HepG2 (cell line): ENCODE measurements around the gene IFRD1. TPM values are rescaled to one million over a fixed set of nuclear protein-coding genes. Genes with fewer than 3 reads are reported as not detected.

Source experiments
- ATAC-seq: fragments of 200-7000 bp; cut with Tn5 transposase; 3 replicates; pipeline ENCODE4 v1.9.1; 2020; ENCODE audit warnings: mild to moderate bottlenecking, moderate library complexity
- BruUV-seq: library from RNA; stranded (reverse); fragments of 400-500 nt; replicated peaks from 2 replicates; lab custom pipeline; 2021; lab: Mats Ljungman, UMichigan
- CTCF ChIA-PET: fragments of 300-600 bp; formaldehyde crosslinking; extraction: SDS; loops from one replicate; lab custom pipeline; 2021; ENCODE audit warnings: low total read pairs, inconsistent platforms, low intra/inter-chr PET ratio; lab: Yijun Ruan, JAX
- POLR2A ChIA-PET: fragments of 350-600 bp; sonication (Branson Sonifier 250); formaldehyde crosslinking; loops from one replicate; lab custom pipeline; 2020; ENCODE audit warnings: antibody characterized with exemption, inconsistent platforms; lab: Yijun Ruan, JAX
- DNase-seq: peaks from one replicate; pipeline ENCODE4 v3.0.0-alpha.2; 2015; ENCODE audit warnings: low spot score
- FAIRE-seq: peaks from 3 replicates; lab custom pipeline; 2011; peaks lifted over from hg19 to GRCh38; lab: Jason Lieb, UNC
- H2AFZ ChIP-seq: one replicate; pipeline ENCODE4 v1.6.1; 2011; ENCODE audit warnings: low read length, inconsistent platforms
- H3K27ac ChIP-seq: fragments of 300-600 bp; 3 replicates; pipeline ENCODE4 v1.8.0; 2011; ENCODE audit warnings: mixed run types, mild to moderate bottlenecking, mixed read lengths, low read length, inconsistent platforms; ENCODE audit not compliant: insufficient read depth; ENCODE audit errors: extremely low read length
- H3K27me3 ChIP-seq, 2 experiments: fragments of 200-600 bp in 1 of 2; 2 replicates in 1 of 2; 3 replicates in 1 of 2; pipeline versions ENCODE4 v1.6.0 to v1.8.0; 2011; ENCODE audit warnings: low read length in 2 of 2, mild to moderate bottlenecking in 2 of 2, moderate library complexity in 2 of 2, inconsistent platforms in 1 of 2; ENCODE audit not compliant: insufficient read depth in 2 of 2, control insufficient read depth in 1 of 2
- H3K36me3 ChIP-seq, 2 experiments: fragments of 200-600 bp in 1 of 2; replicated peaks in 1 of 2; 2 replicates in 1 of 2; 3 replicates in 1 of 2; pipeline versions ENCODE4 v1.5.1 to v1.8.0; 2011; ENCODE audit warnings: low read length in 2 of 2, inconsistent platforms in 1 of 2; ENCODE audit not compliant: insufficient read depth in 2 of 2, control insufficient read depth in 1 of 2
- H3K4me1 ChIP-seq: 2 replicates; pipeline ENCODE4 v1.5.1; 2012; ENCODE audit warnings: low read length, inconsistent platforms; ENCODE audit not compliant: insufficient read depth
- H3K4me2 ChIP-seq: 2 replicates; pipeline ENCODE4 v1.6.0; 2011; ENCODE audit warnings: low read depth, low read length, inconsistent platforms
- H3K4me3 ChIP-seq, 3 experiments: fragments of 200-600 bp in 1 of 3; sonication (generic), shearing (Covaris generic) in 1 of 3; replicated peaks in 1 of 3; 2 replicates each; pipeline ENCODE4 v1.5.1; 2011 to 2016; ENCODE audit warnings: low read length in 3 of 3, inconsistent platforms in 2 of 3, low read depth in 2 of 3, mild to moderate bottlenecking in 2 of 3, control low read depth in 1 of 3, mixed read lengths in 1 of 3; ENCODE audit not compliant: insufficient read depth in 1 of 3
- H3K79me2 ChIP-seq: one replicate; pipeline ENCODE4 v1.6.1; 2011; ENCODE audit warnings: low read length, inconsistent platforms; ENCODE audit not compliant: insufficient read depth
- H3K9ac ChIP-seq: 2 replicates; pipeline ENCODE4 v1.6.0; 2011; ENCODE audit warnings: mild to moderate bottlenecking, low read depth, low read length, inconsistent platforms; ENCODE audit not compliant: insufficient read depth
- H3K9me3 ChIP-seq: 2 replicates; pipeline ENCODE4 v1.5.1; 2012; ENCODE audit warnings: mild to moderate bottlenecking, low read length
- H4K20me1 ChIP-seq: 2 replicates; pipeline ENCODE4 v1.6.0; 2011; ENCODE audit warnings: inconsistent platforms, mild to moderate bottlenecking, low read length, moderate library complexity; ENCODE audit not compliant: insufficient read depth
- ATAD3A ChIP-seq: sonication (generic); formaldehyde crosslinking; IDR thresholded peaks from 2 replicates; pipeline ENCODE4 v1.4.0; 2020; ENCODE audit warnings: missing genetic modification reagents
- ATF4 ChIP-seq, 2 experiments: fragments of 450-650 bp in 1 of 2; sonication (generic) in 1 of 2; formaldehyde crosslinking; IDR thresholded peaks; 2 replicates each; pipeline versions ENCODE4 v1.5.0 to v1.8.0; 2020 to 2022; ENCODE audit warnings: mild to moderate bottlenecking in 1 of 2, missing genetic modification reagents in 1 of 2
- DZIP1 ChIP-seq: sonication (generic); formaldehyde crosslinking; IDR thresholded peaks from 2 replicates; pipeline ENCODE4 v1.5.0; 2020; ENCODE audit warnings: mild to moderate bottlenecking, missing genetic modification reagents
- E2F2 ChIP-seq: sonication (generic); formaldehyde crosslinking; IDR thresholded peaks from 2 replicates; pipeline ENCODE4 v1.4.0; 2020; ENCODE audit warnings: missing genetic modification reagents, borderline replicate concordance
- FOXK1 ChIP-seq: sonication (generic); formaldehyde crosslinking; IDR thresholded peaks from 2 replicates; pipeline ENCODE4 v1.4.0; 2020; ENCODE audit warnings: low read depth, missing genetic modification reagents, borderline replicate concordance
- HDAC6 ChIP-seq: fragments of 200-600 bp; sonication (generic); IDR thresholded peaks from 2 replicates; pipeline ENCODE4 v1.7.0; 2017; ENCODE audit warnings: mild to moderate bottlenecking, antibody characterized with exemption, low read length, low read depth
- KDM2A ChIP-seq: sonication (generic); formaldehyde crosslinking; IDR thresholded peaks from 2 replicates; pipeline ENCODE4 v1.4.0; 2020; ENCODE audit warnings: low read depth, missing genetic modification reagents, borderline replicate concordance
- NKX3-1 ChIP-seq: sonication (generic); formaldehyde crosslinking; IDR thresholded peaks from 2 replicates; pipeline ENCODE4 v1.5.0; 2020; ENCODE audit warnings: missing genetic modification reagents
- NR2C2 ChIP-seq: sonication (generic); formaldehyde crosslinking; IDR thresholded peaks from 2 replicates; pipeline ENCODE4 v1.4.0; 2020; ENCODE audit warnings: missing genetic modification reagents, mild to moderate bottlenecking, moderate library complexity, borderline replicate concordance
- ZNF20 ChIP-seq: sonication (generic); formaldehyde crosslinking; IDR thresholded peaks from 2 replicates; pipeline ENCODE4 v1.4.0; 2020; ENCODE audit warnings: mild to moderate bottlenecking, moderate library complexity, missing genetic modification reagents
- ZNF354B ChIP-seq: sonication (generic); formaldehyde crosslinking; IDR thresholded peaks from 2 replicates; pipeline ENCODE4 v1.8.0; 2022; ENCODE audit warnings: mild to moderate bottlenecking, missing genetic modification reagents
- ZNF414 ChIP-seq: sonication (generic); formaldehyde crosslinking; IDR thresholded peaks from 2 replicates; pipeline ENCODE4 v1.5.0; 2020; ENCODE audit warnings: missing genetic modification reagents
- ZNF550 ChIP-seq: sonication (generic); formaldehyde crosslinking; IDR thresholded peaks from 2 replicates; pipeline ENCODE4 v1.4.0; 2020; ENCODE audit warnings: mild to moderate bottlenecking, missing genetic modification reagents, borderline replicate concordance
- ZNF570 ChIP-seq: sonication (generic); formaldehyde crosslinking; IDR thresholded peaks from 2 replicates; pipeline ENCODE4 v1.4.0; 2020; ENCODE audit warnings: mild to moderate bottlenecking, missing genetic modification reagents, borderline replicate concordance
- ZNF766 ChIP-seq: sonication (generic); formaldehyde crosslinking; IDR thresholded peaks from 2 replicates; pipeline ENCODE4 v1.5.0; 2020; ENCODE audit warnings: missing genetic modification reagents, borderline replicate concordance
- ZNF768 ChIP-seq: sonication (generic); formaldehyde crosslinking; IDR thresholded peaks from 2 replicates; pipeline ENCODE4 v1.4.0; 2020; ENCODE audit warnings: missing genetic modification reagents
- ZNF879 ChIP-seq: sonication (generic); formaldehyde crosslinking; IDR thresholded peaks from 2 replicates; pipeline ENCODE4 v1.8.1; 2023; ENCODE audit warnings: missing genetic modification reagents
- ZSCAN5A ChIP-seq: sonication (generic); formaldehyde crosslinking; IDR thresholded peaks from 2 replicates; pipeline ENCODE4 v1.8.0; 2022; ENCODE audit warnings: mild to moderate bottlenecking, missing genetic modification reagents, borderline replicate concordance
- WGBS: methylation state at CpG from one replicate; pipeline ENCODE4 v1.1.6; 2017; ENCODE audit warnings: low lambda C conversion rate; 5-methylcytosine and 5-hydroxymethylcytosine counted together
- in situ Hi-C: cut with HindIII; loops from 2 replicates; pipeline ENCODE4 v1.10.0; 2017; ENCODE audit warnings: low pct_unique_long_range_greater_than_20kb; ENCODE audit not compliant: extremely low pct_ligation_motif_present
- intact Hi-C: fragments of 100-400 bp; cut with micrococcal nuclease; formaldehyde crosslinking; loops from one replicate; pipeline ENCODE4 v1.10.0; 2022; ENCODE audit not compliant: unreplicated experiment
- polyA plus RNA-seq, 8 experiments: library from polyadenylated mRNA; depleted of rRNA in 3 of 8; stranded (reverse) in 7 of 8; unstranded in 1 of 8; fragments of >200 nt; fragmentation: Illumina TruSeq in 4 of 8; extraction: Trizol in 4 of 8; gene quantifications; 2 replicates each; pipeline versions ENCODE4 v1.2.1 to v1.2.3, GENCODE V29; 2011 to 2016; ENCODE audit warnings: low read depth in 4 of 8, missing spikeins in 1 of 8, mixed read lengths in 1 of 8; ENCODE audit not compliant: insufficient read depth in 1 of 8
- total RNA-seq, 5 experiments: library from RNA; depleted of rRNA; stranded (reverse); fragments of >200 nt; fragmentation: Illumina TruSeq; extraction: Trizol; gene quantifications; 2 replicates each; pipeline ENCODE4 v1.2.3, GENCODE V29; 2016; ENCODE audit warnings: low read depth in 1 of 5

IFRD1 gene
- total and polyA plus RNA-seq, 2 of the 13 experiments (the other 11 are each of a cell fraction or from before 2014, with no cell fraction given) = 50.9 to 55.5 TPM

GRCh38 chr7:112492186-112492585 is 41.9 kb downstream of the IFRD1 start:
- no peak overlapping the region for H3K4me3 ChIP-seq
- H4K20me1 ChIP-seq = no peaks in the 10 kb centered on the region
- H3K36me3 ChIP-seq = no peaks in the 10 kb centered on the region
- ChIA-PET POLR2A (no interaction called here), CTCF (no interaction called here)
- DNase-seq (no peak), FAIRE-seq (no peak), ATAC-seq (peak; percentile 51)
- in situ Hi-C loops = loop anchor here (10.0 kb wide), 1 partner anchor 747 kb away; no protein-coding TSS in a partner anchor
- H3K27me3 ChIP-seq = no peaks in the 10 kb centered on the region
- TF ChIP-seq NR2C2 (CRISPR knock-in tag) = no peak
- no peak for TF ChIP-seq FOXK1 (CRISPR knock-in tag)
- no peak for TF ChIP-seq NKX3-1
- no peak for TF ChIP-seq ATF4 (CRISPR knock-in tag; IDR thresholded peaks at IDR 0.05)
- TF ChIP-seq ZNF414 (CRISPR knock-in tag) = no peak
- TF ChIP-seq E2F2 (CRISPR knock-in tag) = no peak
- no peak for TF ChIP-seq DZIP1
- no peak for TF ChIP-seq ZNF20 (CRISPR knock-in tag)
- TF ChIP-seq ZNF570 (CRISPR knock-in tag) = no peak
- no peak for TF ChIP-seq ZNF768
- TF ChIP-seq ZNF879 (CRISPR knock-in tag) = no peak
- TF ChIP-seq KDM2A (CRISPR knock-in tag) = no peak
- TF ChIP-seq ZSCAN5A (CRISPR knock-in tag) = no peak
- no peak for TF ChIP-seq ZNF766 (CRISPR knock-in tag)
- no peak for TF ChIP-seq ZNF354B (CRISPR knock-in tag)
- TF ChIP-seq ATAD3A = no peak
- no peak for TF ChIP-seq ZNF550 (CRISPR knock-in tag)
- no peak for TF ChIP-seq HDAC6
- no peak overlapping the region for H3K9ac ChIP-seq
- no peak overlapping the region for H3K27ac ChIP-seq
- H2AFZ ChIP-seq = no peak overlapping the region
- H3K79me2 ChIP-seq = no peaks in the 10 kb centered on the region
- peaks cover 10% of the 10 kb centered on the region; the same call in 1 of the 2 replicates for H3K4me1 ChIP-seq
- intact Hi-C loops = loop anchor here (10.0 kb wide), 1 partner anchor 637 kb away; no protein-coding TSS in a partner anchor
- no TSS peak for BruUV-seq
- WGBS = 28% methylated on average over 2 of the region's 2 CpGs
- no peaks in the 10 kb centered on the region for H3K9me3 ChIP-seq
- H3K4me2 ChIP-seq = no peak overlapping the region
